Activated CD8-positive, alpha-beta T cell treated with anti-CD3 and anti-CD28 coated beads, Interleukin-2, amount 10 ng/mL, durations not matched to agents 7 days and 5 days (primary cell): Measurements from ENCODE around the gene WSCD2. TPM values are rescaled to one million over a fixed set of nuclear protein-coding genes. Genes with fewer than 3 reads are reported as not detected.

Experiments used
- ATAC-seq: fragments of 150-1000 bp; cut with Tn5 transposase; one replicate; pipeline ENCODE4 v1.10.0; 2021; ENCODE audit warnings: moderate library complexity
- CTCF ChIA-PET: fragments of 350-600 bp; sonication (Branson Sonifier 250); formaldehyde crosslinking; loops from one replicate; lab custom pipeline; 2021; ENCODE audit warnings: antibody characterized with exemption; lab: Charles Lee
- POLR2A ChIA-PET: fragments of 350-600 bp; sonication (Branson Sonifier 250); formaldehyde crosslinking; loops from one replicate; lab custom pipeline; 2021; ENCODE audit warnings: antibody characterized with exemption; lab: Charles Lee
- DNase-seq: peaks from one replicate; pipeline ENCODE4 v3.0.0-alpha.2; 2020
- H3K27ac Mint-ChIP-seq: one replicate; pipeline ENCODE4 v1.8.0; 2021; ENCODE audit warnings: mild to moderate bottlenecking, mixed read lengths
- H3K27me3 Mint-ChIP-seq: one replicate; pipeline ENCODE4 v1.8.0; 2021; ENCODE audit warnings: low read depth, mixed read lengths
- H3K36me3 Mint-ChIP-seq: one replicate; pipeline ENCODE4 v1.8.0; 2021; ENCODE audit warnings: low read depth, mixed read lengths
- H3K4me1 Mint-ChIP-seq: one replicate; pipeline ENCODE4 v1.8.0; 2021; ENCODE audit warnings: low read depth, mixed read lengths
- H3K4me3 Mint-ChIP-seq: one replicate; pipeline ENCODE4 v1.8.0; 2021; ENCODE audit warnings: mild to moderate bottlenecking, mixed read lengths
- H3K9me3 Mint-ChIP-seq: one replicate; pipeline ENCODE4 v1.8.0; 2022; ENCODE audit warnings: mixed read lengths; ENCODE audit not compliant: insufficient read depth
- total RNA-seq, 2 experiments: library from RNA; stranded (reverse); gene quantifications; one replicate each; pipeline ENCODE4 v1.2.3, GENCODE V29; 2021

WSCD2 gene
- total RNA-seq, 2 experiments from 2014 or later, result not detected

DNA sequence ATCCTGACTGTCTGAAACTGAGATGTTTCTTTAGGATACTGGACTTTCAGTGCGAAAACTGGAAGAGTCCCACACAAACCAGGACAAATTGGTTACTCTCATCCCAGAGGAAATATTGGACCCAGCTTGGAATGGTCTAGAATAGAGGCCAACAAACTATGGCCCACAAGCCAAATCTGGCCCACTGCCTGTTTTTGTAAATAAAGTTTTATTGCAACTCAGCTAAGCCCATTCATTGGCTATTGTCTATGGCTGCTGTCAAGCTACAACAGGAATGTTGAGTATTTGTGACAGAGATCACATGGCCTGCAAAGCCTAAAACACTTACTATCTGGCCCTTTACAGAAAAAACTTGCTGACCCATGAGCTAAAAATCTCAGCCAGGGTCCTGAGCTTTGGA lies 6.5 kb downstream of the WSCD2 start:
- ATAC-seq, result no peak
- no peak overlapping the region for H3K27ac Mint-ChIP-seq
- ChIA-PET POLR2A (no interaction called here), CTCF (no interaction called here)
- no peaks in the 10 kb centered on the region for H3K36me3 Mint-ChIP-seq
- H3K4me3 Mint-ChIP-seq, result no peak overlapping the region
- no peaks in the 10 kb centered on the region for H3K4me1 Mint-ChIP-seq
- no peaks in the 10 kb centered on the region for H3K9me3 Mint-ChIP-seq
- DNase-seq, result no peak
- peaks cover 26% of the 10 kb centered on the region for H3K27me3 Mint-ChIP-seq

DNA sequence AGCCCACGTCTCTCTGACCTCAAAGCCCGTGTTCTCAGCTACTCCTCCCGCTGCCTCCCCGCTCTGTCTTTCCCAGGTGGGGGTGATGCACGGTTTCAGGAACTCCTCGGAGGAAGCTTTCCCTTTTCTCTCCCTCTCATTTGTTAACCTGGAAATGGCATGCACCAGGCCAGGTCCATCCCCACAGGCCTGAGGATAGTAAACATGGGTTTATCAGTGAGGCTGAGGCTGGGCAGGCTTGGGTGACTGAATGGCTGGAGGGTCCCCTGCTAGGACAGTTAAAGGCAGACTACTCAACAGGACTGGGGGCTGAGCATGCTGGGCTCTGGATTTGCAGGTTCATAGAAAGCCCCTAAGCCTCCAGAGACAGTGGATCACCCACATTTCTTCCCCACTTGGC lies 7.6 kb downstream of the WSCD2 start:
- ChIA-PET POLR2A (no interaction called here), CTCF (no interaction called here)
- Mint-ChIP-seq H3K4me1 (no peaks in the 10 kb centered on the region), H3K27ac (no peak overlapping the region), H3K9me3 (no peaks in the 10 kb centered on the region), H3K4me3 (no peak overlapping the region), H3K36me3 (no peaks in the 10 kb centered on the region), H3K27me3 (peaks cover 17% of the 10 kb centered on the region)
- no peak for ATAC-seq
- no peak for DNase-seq

- CTCF ChIA-PET, result no interaction called here
- no peak overlapping the region for H3K27ac Mint-ChIP-seq
These were observed 10.4 kb downstream of the WSCD2 start for GRCh38 chr12:108139454-108139853.

GRCh38 chr12:108140501-108140900 lies 11.4 kb downstream of the WSCD2 start:
- H3K4me1 Mint-ChIP-seq, result no peaks in the 10 kb centered on the region
- no peaks in the 10 kb centered on the region for H3K9me3 Mint-ChIP-seq
- no peaks in the 10 kb centered on the region for H3K36me3 Mint-ChIP-seq
- H3K4me3 Mint-ChIP-seq, result no peak overlapping the region
- H3K27me3 Mint-ChIP-seq, result peaks cover 2% of the 10 kb centered on the region
- DNase-seq, result no peak
- ATAC-seq, result no peak
- CTCF ChIA-PET, result no interaction called here
- no peak overlapping the region for H3K27ac Mint-ChIP-seq
- POLR2A ChIA-PET, result no interaction called here

More at GRCh38 chr12:108139454-108139853, 10.4 kb downstream of the WSCD2 start:
- Mint-ChIP-seq H3K9me3 (no peaks in the 10 kb centered on the region), H3K4me1 (no peaks in the 10 kb centered on the region), H3K36me3 (no peaks in the 10 kb centered on the region), H3K27me3 (peaks cover 4% of the 10 kb centered on the region), H3K4me3 (no peak overlapping the region)
- DNase-seq (no peak), ATAC-seq (no peak)
- POLR2A ChIA-PET, result no interaction called here

- Mint-ChIP-seq H3K27me3 (peaks cover 2% of the 10 kb centered on the region), H3K4me3 (no peak overlapping the region), H3K36me3 (no peaks in the 10 kb centered on the region), H3K9me3 (no peaks in the 10 kb centered on the region), H3K27ac (no peak overlapping the region), H3K4me1 (no peaks in the 10 kb centered on the region)
- CTCF ChIA-PET, result no interaction called here
- ATAC-seq, result no peak
- no peak for DNase-seq
- POLR2A ChIA-PET, result no interaction called here
These were observed 12.6 kb downstream of the WSCD2 start for GRCh38 chr12:108141600-108142130.

DNA sequence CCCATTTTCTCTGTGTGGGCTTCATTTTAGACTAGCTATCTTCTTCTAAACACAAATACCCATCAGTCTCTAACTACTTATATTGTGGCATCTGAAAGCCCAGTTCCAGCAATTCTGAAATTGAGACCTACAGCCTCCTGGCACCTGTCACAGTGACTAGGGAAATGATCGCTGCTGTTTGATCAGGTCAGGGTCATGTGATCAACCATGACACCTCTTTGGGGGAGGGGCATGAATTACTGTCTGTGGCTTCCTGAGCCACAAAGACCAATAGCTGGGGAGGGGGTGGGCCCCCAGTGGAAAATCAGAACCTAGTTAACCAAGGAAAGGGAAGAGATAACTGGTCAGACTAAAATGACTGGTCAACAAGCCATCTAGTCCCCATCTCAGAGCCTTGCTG lies 14.1 kb downstream of the WSCD2 start:
- H3K4me1 Mint-ChIP-seq, result no peaks in the 10 kb centered on the region
- no peak overlapping the region for H3K27ac Mint-ChIP-seq

DNA sequence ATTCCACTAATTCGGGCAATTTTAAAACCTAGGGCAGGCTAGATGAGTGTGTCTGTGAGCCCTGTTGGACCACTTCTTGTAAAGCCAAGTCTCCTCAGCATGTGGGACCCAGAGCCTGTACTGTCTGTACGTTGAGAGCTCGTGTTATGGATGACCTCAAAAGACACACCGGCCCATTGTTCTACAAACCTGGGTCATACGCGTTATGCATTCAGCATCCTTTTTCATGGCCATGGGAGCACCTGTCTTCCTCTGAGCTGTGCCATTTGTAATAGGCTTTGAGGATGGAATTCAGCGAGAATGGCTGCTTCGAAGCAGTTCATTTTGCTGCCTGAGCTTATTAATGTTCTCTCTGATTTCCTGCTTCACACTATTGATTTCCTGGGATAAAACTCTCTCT lies 15.0 kb downstream of the WSCD2 start:
- ChIA-PET POLR2A (no interaction called here), CTCF (no interaction called here)
- no peak overlapping the region for H3K4me3 Mint-ChIP-seq
- no peaks in the 10 kb centered on the region for H3K36me3 Mint-ChIP-seq
- H3K27ac Mint-ChIP-seq, result no peak overlapping the region
- ATAC-seq (no peak), DNase-seq (no peak)
- H3K9me3 Mint-ChIP-seq, result no peaks in the 10 kb centered on the region
- H3K4me1 Mint-ChIP-seq, result no peaks in the 10 kb centered on the region
- peaks cover 4% of the 10 kb centered on the region for H3K27me3 Mint-ChIP-seq

More for the DNA sequence above, 14.1 kb downstream of the WSCD2 start:
- peaks cover 2% of the 10 kb centered on the region for H3K27me3 Mint-ChIP-seq
- ChIA-PET CTCF (interaction anchor here (0.7 kb wide), 1 partner anchor 741 kb away, joined by 3 read pairs; no protein-coding TSS in a partner anchor), POLR2A (no interaction called here)
- H3K36me3 Mint-ChIP-seq, result no peaks in the 10 kb centered on the region
- no peaks in the 10 kb centered on the region for H3K9me3 Mint-ChIP-seq
- H3K4me3 Mint-ChIP-seq, result no peak overlapping the region
- DNase-seq, result no peak
- ATAC-seq, result no peak

DNA sequence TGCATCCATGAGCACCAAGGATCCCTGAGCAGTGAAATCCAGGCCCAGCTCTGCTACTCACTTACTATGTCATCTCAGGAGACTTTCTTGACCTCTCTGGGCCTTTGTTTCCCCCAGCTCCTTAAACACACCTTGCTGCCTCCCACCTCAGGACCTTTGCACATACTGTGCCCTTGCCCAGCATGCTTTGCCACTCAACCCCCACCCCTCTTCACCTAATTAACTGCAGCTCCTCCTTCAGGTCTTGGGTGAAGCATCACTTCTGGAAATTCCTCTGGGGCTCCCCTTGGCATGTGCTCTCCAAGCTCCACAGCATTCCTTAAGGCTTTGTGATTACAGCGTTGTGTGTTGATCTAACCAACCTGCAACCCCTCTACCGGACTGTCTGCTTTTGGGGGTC lies 15.9 kb downstream of the WSCD2 start:
- no peak overlapping the region for H3K27ac Mint-ChIP-seq
- ChIA-PET POLR2A (no interaction called here), CTCF (no interaction called here)

GRCh38 chr12:108146035-108146893 lies 17.2 kb downstream of the WSCD2 start:
- ChIA-PET CTCF (no interaction called here), POLR2A (no interaction called here)
- no peaks in the 10 kb centered on the region for H3K9me3 Mint-ChIP-seq
- DNase-seq (no peak), ATAC-seq (no peak)
- peaks cover 4% of the 10 kb centered on the region for H3K27me3 Mint-ChIP-seq
- no peaks in the 10 kb centered on the region for H3K36me3 Mint-ChIP-seq
- no peak overlapping the region for H3K27ac Mint-ChIP-seq
- H3K4me3 Mint-ChIP-seq, result no peak overlapping the region
- no peaks in the 10 kb centered on the region for H3K4me1 Mint-ChIP-seq

More for the DNA sequence above, 15.9 kb downstream of the WSCD2 start:
- ATAC-seq (no peak), DNase-seq (no peak)
- no peaks in the 10 kb centered on the region for H3K9me3 Mint-ChIP-seq
- H3K4me3 Mint-ChIP-seq, result no peak overlapping the region
- no peaks in the 10 kb centered on the region for H3K36me3 Mint-ChIP-seq
- H3K27me3 Mint-ChIP-seq, result peaks cover 4% of the 10 kb centered on the region
- H3K4me1 Mint-ChIP-seq, result no peaks in the 10 kb centered on the region

DNA sequence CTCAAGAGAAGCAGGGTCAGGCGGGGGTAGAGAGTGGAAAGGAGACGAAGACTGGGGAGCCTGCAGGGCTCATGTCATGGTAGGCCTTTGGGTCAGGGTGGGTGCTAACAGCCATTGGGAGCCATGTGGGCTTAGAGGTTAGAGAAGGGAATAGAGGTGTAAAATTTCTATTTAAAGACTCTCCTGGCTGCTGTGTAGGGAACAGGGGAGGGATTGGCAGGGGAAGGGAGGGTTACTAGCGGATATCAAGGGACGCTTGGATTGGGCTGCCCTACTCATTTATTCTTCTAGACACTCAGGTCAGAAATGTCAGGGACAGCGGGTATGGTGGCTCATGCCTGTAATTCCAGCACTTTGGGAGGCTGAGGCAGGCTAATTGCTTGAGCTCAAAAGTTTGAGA lies 18.2 kb downstream of the WSCD2 start:
- ChIA-PET POLR2A (no interaction called here), CTCF (no interaction called here)
- no peak overlapping the region for H3K4me3 Mint-ChIP-seq
- no peak overlapping the region for H3K27ac Mint-ChIP-seq
- no peak for DNase-seq
- ATAC-seq, result no peak
- no peaks in the 10 kb centered on the region for H3K36me3 Mint-ChIP-seq
- no peaks in the 10 kb centered on the region for H3K4me1 Mint-ChIP-seq
- peaks cover 4% of the 10 kb centered on the region for H3K27me3 Mint-ChIP-seq
- no peaks in the 10 kb centered on the region for H3K9me3 Mint-ChIP-seq

- no peaks in the 10 kb centered on the region for H3K9me3 Mint-ChIP-seq
- ChIA-PET CTCF (no interaction called here), POLR2A (no interaction called here)
- H3K4me3 Mint-ChIP-seq, result no peak overlapping the region
- no peak overlapping the region for H3K27ac Mint-ChIP-seq
- no peak for ATAC-seq
- DNase-seq, result no peak
- H3K27me3 Mint-ChIP-seq, result peaks cover 2% of the 10 kb centered on the region
- H3K4me1 Mint-ChIP-seq, result no peaks in the 10 kb centered on the region
- H3K36me3 Mint-ChIP-seq, result no peaks in the 10 kb centered on the region
These were observed 19.5 kb downstream of the WSCD2 start for GRCh38 chr12:108148521-108149074.

- H3K27me3 Mint-ChIP-seq, result peaks cover 5% of the 10 kb centered on the region
- H3K36me3 Mint-ChIP-seq, result no peaks in the 10 kb centered on the region
- POLR2A ChIA-PET, result no interaction called here
These were observed 21.3 kb downstream of the WSCD2 start for GRCh38 chr12:108150436-108150835.

More at GRCh38 chr12:108150436-108150835, 21.3 kb downstream of the WSCD2 start:
- Mint-ChIP-seq H3K9me3 (no peaks in the 10 kb centered on the region), H3K4me3 (no peak overlapping the region), H3K4me1 (no peaks in the 10 kb centered on the region), H3K27ac (no peak overlapping the region)
- CTCF ChIA-PET, result no interaction called here
- no peak for DNase-seq
- no peak for ATAC-seq
